Stimulated activated CD8-positive, alpha-beta memory T cell treated with anti-CD3 and anti-CD28 coated beads, Interleukin-4, amount 100 ng/mL, for 4 hours (primary cell): ENCODE data around the gene EXOG.
A peak's percentile ranks its signal among the peaks of the same experiment; 100 is the strongest.

Experiments used
- DNase-seq, 2 donors: peaks; one replicate each; pipeline ENCODE4 v3.0.0-alpha.2; 2020; ENCODE audit warnings: low read depth in 2 of 2, low spot score in 1 of 2

The EXOG gene

DNA sequence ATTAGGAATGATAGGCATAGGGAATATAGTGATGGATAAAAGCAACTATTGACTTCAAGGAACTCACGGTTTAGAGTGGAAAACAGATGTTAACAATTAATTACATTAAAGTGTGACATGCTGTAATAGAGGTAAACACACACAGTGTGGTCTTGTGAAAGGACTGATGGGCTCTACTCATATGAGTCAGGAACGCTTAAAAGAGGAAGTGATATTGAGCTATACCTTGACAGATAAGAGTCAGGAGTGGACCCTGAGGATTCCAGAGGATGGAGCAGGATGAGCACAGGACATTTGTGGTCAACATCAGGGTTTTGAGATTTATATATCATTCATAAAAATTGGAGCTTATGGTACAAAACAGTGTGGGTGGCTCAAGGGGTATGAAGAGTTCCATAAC lies 11.0 kb downstream of the EXOG start:
- no peak for DNase-seq

DNA sequence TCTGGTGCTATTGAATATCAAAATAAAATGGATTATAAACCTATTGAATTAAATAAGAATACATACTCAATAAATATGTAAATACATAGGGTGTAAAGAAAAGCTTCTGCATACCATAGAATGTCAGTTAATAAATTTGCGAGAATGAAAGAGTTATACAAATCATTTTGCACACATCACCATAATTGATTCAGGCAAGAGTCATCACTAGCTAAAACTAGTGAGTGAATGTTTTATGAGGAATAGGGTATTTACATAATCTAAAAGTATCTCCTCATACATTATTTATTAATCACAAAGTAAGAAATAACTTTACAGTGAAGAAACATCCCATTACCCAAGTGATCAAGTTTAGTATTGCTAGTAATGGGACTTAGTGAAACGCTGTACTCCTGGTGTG lies 13.6 kb downstream of the EXOG start:
- DNase-seq: no peak

DNA sequence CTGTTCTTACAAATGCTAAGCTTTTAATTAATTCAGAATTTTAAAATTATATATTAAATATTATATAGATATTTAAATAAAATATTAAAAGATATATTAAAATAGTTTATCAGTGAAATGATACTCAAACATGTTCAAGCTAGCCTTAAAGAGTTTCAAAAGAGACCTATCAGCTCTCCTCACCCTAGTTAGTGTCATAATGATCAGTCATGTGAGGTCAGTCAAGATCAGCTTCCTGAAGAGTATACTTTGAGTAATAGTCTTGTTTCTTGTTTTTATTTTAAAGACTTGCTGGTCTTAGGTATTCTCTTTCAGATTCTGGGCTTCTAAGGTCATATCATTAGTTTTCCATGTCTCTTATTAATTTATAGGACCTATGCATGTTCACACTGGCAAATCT lies 14.5 kb downstream of the EXOG start:
- no peak for DNase-seq

DNA sequence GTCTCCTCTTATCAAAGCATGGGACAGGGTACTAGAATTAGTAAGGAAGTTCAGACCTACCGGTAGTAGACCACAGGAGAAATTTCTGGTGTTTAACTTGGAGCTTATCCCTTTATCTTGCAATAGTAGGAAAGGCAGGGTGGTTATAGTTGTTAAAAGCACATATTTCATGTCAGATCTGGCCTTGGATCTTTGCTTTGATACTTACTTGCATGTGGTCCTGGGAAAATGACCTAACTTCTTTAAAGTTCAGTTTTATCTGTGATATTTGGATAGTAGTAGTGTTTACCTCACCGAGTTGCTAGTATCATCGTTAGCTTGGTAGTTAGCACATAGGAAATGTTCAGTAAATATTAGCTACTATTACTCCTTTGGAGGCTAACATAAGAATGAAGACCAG lies 15.4 kb downstream of the EXOG start:
- DNase-seq: no peak

DNA sequence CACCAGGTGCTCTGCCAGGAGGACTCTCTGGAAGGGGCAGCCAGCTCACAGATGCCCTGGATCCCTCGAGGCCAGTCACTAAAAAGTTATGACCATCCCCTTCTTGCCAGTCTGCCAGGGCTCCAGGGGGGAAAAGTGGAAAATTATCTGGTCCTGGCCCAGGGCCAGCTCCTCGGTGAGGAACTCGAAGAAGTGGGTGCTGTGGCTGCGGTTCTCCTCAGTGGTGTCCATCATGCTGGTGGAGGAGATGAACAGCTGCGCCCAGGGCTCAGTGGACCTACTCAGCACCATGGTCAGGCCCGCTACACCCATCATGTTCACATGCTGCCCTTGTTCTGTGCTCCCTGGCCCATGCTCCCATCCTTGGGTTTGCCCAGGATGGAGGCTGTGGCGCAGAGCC lies 19.2 kb downstream of the EXOG start:
- DNase-seq: no peak

DNA sequence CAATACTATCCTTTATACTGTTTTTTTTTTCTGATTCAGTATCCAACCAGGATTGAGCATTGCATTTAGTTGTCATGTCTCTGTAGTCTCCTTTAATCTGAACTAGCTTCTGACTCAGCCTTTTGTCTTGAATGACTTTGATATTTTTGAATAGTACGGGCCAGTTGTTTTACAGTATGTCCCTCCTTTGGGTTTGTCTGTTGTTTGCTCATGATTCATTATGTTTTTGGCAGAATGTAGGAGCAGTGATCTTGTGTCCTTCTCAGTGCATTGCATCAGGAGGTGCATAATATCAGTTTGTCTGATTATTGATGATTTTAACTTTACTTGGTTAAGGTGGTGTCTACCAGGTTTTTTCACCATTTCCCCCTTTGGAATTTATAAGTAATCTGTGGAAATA lies 20.5 kb downstream of the EXOG start:
- no peak for DNase-seq

DNA sequence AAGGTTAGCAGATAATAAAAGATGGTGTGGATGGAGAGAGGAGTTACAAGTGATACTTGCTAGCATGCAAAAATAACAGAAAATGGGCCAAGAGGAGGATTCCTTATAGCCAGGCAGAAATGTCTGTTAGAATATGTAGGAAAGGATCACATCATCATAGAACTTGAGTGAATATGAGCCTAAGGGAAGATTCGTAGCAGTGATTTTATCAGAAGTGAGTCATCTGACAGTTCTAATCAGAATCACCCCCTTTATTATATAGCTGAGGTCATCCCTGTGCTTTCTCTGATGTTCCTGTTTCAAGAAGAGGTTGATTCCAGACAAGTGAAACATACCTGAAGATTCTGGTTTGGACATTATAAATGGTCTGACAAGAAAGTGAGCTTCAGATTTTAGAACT lies 22.9 kb downstream of the EXOG start:
- no peak for DNase-seq

DNA sequence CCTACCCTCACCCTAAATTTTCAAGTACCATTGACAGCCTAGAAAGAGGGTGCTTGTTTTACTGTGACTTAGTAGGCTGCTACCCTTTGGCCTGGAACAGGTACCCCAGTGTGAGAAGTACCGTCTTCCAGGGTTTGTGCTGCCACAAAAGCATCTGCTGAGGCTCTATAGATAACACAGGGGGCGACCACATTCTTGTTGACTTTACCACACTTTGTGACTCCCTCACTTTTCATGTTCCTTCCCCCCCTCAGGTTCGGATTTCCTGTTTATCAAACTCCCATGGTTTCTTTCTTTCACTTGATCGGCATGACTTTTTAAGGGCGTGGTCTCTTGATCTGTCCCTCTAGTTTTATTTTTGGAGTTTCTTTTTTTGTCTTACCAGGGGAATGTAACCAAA lies 23.5 kb downstream of the EXOG start:
- no peak for DNase-seq

DNA sequence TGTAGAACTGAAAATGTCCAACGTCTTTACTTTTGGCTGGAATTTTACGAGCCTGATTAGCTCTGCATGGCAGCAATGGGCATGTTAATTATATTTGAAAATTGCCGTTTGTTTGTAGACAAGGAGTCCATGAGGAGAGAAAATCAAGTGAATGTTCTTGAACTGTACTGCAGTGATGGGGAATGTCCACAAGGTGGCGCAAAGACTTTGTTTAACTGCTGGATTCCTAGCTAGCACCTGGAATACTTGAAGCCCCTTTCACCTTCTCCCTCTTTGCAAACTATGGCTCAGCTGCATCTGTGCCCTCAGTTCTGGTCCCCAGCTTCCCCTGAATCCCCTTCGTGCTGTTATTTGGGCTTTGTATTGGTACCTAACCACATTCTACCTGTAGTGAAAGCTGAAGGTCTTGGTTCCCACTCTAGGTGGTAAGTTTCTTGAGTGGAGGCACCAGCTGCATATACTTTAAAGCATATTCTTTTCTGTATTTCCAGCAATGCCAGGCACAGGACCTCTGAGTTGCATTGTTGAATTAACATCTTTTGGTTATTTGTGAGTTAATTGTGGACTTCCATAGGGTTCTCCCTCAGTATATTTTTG lies 25.3 kb downstream of the EXOG start:
- DNase-seq: peak in 1 of 2 donors; percentile 31

DNA sequence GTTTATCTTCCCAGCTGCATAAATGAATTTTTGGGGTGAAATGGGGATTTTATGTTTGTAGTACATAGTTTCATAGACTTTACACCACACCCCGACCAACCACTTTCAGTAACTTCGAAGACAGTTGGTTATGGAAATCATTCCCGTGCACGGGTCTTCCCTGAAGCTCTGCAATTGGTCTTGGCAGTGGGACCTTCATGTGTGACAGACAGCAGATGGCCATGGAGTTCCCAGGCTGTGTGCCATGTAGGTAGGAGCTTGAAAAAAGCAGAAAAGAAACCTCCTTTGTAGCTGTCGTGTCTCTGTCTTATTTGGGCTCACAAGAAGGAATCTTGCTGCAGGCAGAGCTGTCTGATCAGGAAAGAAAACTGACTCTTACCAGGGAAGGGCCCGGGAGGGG lies 25.9 kb downstream of the EXOG start:
- no peak for DNase-seq

DNA sequence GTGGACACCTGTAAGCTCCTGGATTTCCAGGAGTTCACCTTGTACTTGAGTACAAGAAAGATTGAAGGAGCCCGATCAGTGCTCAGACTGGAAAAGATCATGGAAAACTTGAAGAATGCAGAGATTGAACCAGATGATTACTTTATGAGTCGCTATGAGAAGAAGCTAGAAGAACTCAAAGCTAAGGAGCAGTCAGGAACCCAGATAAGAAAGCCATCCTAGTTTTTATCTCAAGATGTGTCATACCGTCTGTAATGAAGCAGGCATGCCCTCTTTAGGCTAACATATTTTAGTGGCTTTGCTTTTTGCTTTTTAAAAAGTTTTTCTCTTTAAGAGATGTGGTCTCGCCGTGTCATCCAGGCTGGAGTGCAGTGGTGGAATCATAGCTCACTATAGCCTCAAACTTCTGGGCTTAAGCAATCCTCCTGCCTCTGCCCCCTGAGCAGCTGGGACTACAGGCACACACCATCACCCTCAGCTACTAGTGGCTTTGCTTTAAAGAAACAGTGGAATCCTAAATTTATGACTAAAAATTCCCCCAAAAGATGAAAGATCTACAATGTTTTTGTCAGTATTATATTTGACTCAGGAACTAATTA lies 28.1 kb downstream of the EXOG start:
- no peak for DNase-seq

DNA sequence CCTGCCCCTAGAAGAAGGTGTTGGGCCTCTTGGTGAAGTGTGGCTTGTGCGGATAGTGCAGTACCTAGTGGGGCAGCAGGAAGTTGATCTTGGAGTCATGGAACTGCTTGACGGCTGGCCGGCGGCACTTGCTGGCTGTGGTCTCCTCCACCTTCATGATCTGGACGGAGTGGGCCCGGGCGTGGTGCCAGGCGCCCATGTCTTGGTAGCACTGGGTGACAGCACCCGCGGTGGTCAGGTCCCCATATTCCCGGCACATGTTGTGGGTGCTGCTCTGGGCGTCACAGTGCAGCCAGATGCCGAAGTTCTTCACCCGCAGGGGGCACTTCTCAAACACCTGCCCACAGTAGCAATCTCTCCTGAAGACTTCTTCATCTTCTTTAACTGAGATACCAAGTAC lies 30.7 kb downstream of the EXOG start:
- no peak for DNase-seq

DNA sequence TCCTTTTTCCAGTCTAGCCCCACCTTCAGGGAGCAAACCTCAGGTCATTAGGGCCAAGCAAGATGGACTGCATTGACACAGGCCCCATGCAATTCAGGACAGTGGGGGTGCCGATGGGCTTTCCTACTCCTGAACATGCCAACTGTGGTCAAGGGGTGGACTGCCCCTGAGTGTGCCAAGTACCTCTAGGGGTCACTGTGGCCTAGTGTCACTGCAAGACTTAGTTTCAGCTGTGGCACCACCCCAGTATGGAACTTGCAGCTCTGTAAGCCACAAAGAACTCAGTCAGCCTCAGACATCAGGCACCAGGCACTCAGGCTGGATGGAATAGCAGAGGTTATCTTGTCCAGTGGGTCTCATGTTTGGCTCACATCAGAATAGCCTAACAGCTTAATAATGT lies 32.3 kb downstream of the EXOG start:
- DNase-seq: no peak

DNA sequence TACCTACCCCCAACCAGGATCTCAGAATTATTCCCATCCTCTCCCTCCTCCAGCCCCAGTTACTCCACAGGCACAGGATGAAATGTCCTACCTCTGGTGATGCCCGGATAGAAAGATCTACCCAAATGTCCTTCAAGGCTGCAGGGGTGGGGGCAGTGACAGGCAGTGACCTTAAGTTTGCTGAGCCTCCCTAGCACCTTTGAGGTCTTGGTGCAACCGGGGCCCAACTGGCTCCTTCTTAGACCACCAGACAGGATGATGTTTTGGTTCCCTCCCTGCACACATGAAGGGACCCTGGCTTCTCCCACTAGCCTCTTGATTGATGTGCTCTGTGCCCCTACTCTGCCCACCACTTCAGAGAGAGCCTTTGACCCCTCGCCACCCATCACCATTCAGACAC lies 36.4 kb downstream of the EXOG start:
- DNase-seq: no peak

DNA sequence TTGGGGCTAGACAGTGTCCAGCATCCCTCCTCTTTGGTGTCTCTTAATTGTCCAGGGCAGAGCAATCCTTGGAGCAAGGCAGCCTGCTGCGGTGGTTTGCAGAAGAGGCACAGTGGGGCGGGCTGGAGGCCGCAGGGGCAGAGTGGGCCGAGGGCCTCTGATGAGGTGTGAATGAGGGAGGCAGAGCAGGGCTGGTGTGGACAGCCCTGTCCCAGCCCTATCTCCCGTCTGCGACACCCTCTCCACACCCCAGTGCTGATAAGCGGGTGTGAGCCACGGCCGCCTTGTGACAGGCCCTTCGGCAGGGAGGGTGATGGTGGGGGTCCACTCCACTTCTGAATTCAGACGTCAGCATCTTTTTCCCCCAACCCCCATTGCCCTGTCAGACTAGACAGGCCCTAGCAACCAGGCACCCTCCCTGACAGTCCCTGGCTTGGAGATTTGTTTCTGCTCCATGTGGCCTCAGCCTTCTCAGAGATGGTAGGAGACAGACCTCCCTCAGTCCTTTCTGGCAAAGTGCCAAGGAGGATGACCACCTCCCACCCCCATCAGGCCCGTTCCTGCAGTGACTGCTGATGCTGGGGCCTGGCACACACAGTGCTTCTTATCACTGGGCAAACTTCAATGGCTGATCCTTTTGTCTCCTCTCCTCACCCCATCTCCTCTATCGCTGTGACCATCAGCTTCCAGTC lies 37.3 kb downstream of the EXOG start:
- DNase-seq: no peak

DNA sequence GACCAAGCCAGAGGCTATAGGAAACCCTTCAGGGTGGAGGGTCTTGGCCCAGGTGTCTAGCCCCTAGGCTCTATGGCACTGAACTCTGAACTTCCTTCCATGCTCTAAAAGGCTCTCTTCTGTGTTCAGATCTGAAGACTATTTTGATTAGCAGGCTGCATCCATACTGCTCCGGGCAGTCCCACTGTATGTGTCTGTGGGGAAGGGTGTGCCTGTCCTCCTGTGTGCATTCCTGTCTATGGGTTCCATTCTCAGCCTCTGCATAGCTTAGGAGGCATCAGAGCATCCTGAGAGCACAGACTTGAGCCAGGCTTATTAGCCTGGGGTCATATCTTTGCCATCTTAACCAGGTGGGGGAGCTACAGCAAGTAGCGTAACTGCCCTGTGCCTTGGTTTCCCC lies 38.0 kb downstream of the EXOG start:
- no peak for DNase-seq

DNA sequence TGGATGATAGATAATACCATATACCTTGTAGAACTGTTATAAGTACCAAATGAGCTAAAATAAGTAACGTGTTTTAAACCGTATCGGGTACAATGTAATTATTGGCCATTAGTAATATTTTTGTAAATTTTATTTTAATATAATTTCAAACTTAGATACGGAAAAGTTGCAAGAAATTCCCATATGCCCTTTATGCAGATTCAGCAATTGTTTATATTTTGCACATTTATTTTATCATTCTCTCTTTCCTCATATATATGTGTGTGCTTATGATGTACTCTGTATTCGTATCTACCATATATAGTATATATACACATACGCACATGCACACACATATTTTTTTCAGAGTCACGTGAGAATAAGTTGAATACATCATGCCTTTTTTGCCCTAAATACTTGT lies 38.5 kb downstream of the EXOG start:
- DNase-seq: no peak

DNA sequence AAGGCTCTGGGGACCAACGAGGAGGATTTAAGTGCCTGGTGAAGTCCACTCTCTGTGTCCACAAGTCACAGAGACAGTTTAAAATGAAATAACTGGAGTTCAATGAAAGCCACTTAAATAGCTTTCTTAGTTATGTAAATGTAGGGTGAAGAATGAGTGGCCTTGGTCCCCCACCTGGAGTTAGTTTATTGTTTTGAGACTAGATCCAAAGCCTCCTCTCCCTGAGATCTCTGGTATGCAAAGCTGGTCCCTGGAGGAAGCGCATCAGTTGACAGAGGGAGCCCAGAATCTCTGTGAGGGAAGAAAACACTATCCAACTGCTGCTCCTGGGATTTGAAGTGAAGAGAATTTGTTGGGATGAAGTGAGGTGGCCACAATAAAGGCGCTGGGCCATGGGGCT lies 40.5 kb downstream of the EXOG start:
- no peak for DNase-seq

DNA sequence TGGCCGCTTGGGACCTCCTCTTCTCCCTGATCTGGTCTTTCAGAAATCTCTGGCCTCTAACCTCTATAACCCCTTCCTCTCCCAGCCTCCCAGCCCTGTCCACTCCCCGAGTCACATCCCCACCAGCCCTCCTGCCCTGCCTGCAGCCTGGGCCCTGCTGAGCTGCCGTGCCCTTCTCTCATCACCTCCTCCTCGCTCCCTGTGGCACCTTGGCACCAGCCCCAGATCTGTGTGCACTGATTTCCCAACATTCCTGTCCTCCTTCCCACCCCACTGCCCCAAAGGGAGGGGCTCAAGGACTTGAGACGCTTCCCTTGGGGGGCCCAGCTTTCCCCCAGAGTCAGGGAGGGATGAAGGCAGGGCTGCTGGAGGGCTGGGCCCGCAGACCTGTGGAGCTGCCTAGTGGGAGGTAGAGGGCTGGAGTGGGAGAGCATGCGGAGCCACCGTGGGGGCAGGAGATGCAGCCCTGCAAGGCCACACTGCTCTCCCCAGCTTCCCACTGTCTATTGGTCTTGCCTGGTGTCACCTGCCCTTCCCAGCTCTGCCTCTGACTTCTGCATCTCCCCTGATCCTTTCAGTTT lies 42.7 kb downstream of the EXOG start:
- DNase-seq: no peak

DNA sequence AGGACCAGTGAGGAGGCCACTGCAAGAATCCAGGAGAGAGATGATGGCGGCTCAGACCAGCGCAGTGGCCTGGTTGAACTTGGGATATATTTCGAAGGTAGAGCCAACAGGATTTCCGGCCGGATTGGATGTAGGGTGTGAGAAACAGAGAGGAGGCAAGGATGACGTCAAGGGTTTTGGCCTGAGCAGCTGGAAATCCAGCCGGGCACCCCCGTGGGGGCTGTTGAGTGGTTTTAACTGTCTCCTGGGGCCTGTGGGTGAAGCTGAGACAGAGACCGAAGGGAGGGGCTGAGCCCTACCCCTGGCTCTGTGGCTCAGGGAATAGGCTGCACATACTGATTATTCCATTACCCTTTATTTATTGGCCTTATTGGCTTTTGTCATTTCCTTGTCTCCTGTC lies 45.7 kb downstream of the EXOG start:
- no peak for DNase-seq

DNA sequence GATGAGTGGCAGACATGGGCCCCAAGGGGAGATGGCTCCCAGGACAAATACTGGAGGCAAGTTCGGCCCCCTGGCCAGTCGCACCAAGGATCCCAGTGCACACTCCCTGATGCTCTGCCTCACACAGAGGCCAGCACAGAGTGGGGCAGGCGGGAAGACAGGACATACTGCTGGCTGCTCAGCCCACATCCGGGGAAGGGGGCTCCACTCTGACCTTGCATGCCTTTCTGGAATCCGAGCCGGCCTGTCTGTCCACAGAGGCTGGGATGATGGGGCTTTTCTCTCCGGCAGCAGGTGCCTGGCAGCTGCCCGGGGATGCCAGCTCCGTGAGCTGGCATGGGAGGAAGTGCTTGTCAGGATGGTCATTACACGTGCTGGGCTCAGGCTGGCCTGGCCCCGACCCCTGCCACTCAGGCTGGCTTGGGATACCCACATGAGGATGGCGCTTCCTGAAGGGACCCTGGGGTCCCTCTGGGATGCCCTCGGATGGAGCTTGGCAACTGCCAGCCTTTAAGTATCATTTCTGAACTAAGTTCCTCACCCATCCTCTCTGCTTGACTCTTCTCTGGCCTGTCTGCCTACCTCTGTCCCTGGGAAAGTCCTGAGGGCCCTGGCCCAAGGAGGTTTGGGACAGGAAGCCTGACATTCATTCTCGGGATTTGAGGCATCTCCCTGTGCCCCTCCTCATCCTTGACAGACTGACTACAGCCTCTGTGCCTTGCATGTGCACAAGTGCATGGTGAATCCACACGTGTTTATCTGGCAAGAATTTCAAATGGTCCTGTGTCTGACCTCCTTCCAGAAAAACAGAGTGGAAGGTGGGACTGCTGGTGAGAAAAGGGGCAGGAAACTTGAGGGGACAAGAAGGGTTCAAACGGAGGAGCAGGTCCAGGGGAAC lies 46.5 kb downstream of the EXOG start:
- DNase-seq: no peak

DNA sequence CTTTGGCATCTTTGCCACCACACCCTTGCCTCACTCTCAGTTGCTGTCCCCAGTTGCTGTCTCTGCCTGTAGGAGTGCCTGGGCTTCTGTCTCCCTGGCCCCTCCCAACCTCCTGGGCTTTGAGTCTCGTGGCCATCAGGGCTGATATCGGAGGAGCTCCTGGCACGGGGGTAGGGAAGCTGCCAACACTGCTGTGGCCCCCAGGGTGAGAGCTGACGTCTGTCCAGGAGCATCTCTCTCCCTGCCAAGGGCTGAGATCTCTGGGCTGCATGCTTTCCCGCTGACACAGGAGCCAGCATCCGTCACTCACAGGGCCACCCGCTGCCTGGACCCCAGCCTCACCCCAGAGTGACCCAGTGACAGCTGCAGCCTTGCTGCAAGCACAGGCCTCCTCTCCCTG lies 47.4 kb downstream of the EXOG start:
- no peak for DNase-seq
